GM23248 (cell line): Measurements from ENCODE around the gene SVEP1. TPM values are rescaled to one million over a fixed set of nuclear protein-coding genes. Genes with fewer than 3 reads are reported as not detected.

Experiments
- DNase-seq: peaks from one replicate; pipeline ENCODE4 v3.0.0-alpha.2; 2015
- H2AFZ ChIP-seq: fragments of 200-600 bp; sonication (generic); 2 replicates; pipeline ENCODE4 v1.6.1; 2016; ENCODE audit warnings: antibody characterized with exemption
- H3F3A ChIP-seq: fragments of 200-600 bp; sonication (generic); 2 replicates; pipeline ENCODE4 v1.6.1; 2016; ENCODE audit warnings: mild to moderate bottlenecking, antibody characterized with exemption, mixed run types; ENCODE audit not compliant: insufficient read depth
- H3K27ac ChIP-seq: fragments of 200-600 bp; sonication (generic); 2 replicates; pipeline ENCODE4 v1.5.1; 2016; ENCODE audit warnings: mild to moderate bottlenecking
- H3K27me3 ChIP-seq: fragments of 200-600 bp; sonication (generic); replicated peaks from 2 replicates; pipeline ENCODE4 v1.6.1; 2016; ENCODE audit warnings: mild to moderate bottlenecking; ENCODE audit not compliant: insufficient read depth
- H3K36me3 ChIP-seq: fragments of 200-600 bp; sonication (generic); 2 replicates; pipeline ENCODE4 v1.6.1; 2016; ENCODE audit warnings: low read depth, mild to moderate bottlenecking
- H3K4me1 ChIP-seq: fragments of 200-600 bp; sonication (generic); 2 replicates; pipeline ENCODE4 v1.6.1; 2016; ENCODE audit warnings: mild to moderate bottlenecking; ENCODE audit not compliant: insufficient read depth
- H3K4me2 ChIP-seq: fragments of 200-600 bp; sonication (generic); one replicate; pipeline ENCODE4 v1.6.1; 2016; ENCODE audit warnings: mild to moderate bottlenecking; ENCODE audit not compliant: unreplicated experiment
- H3K4me3 ChIP-seq: fragments of 200-600 bp; sonication (generic); 2 replicates; pipeline ENCODE4 v1.5.1; 2016; ENCODE audit warnings: mild to moderate bottlenecking
- H3K79me2 ChIP-seq: fragments of 200-600 bp; sonication (generic); 2 replicates; pipeline ENCODE4 v1.6.1; 2016; ENCODE audit warnings: mild to moderate bottlenecking; ENCODE audit not compliant: insufficient read depth
- H3K9ac ChIP-seq: fragments of 200-600 bp; sonication (generic); 2 replicates; pipeline ENCODE4 v1.6.1; 2016; ENCODE audit warnings: mild to moderate bottlenecking
- H3K9me2 ChIP-seq: fragments of 200-600 bp; sonication (generic); 2 replicates; pipeline ENCODE4 v1.6.1; 2016; ENCODE audit warnings: mixed run types, mild to moderate bottlenecking, moderate library complexity; ENCODE audit not compliant: insufficient read depth
- H3K9me3 ChIP-seq: fragments of 200-600 bp; sonication (generic); one replicate; pipeline ENCODE4 v1.6.1; 2017; ENCODE audit warnings: low read depth
- H4K20me1 ChIP-seq: fragments of 200-600 bp; sonication (generic); 2 replicates; pipeline ENCODE4 v1.6.0; 2016; ENCODE audit not compliant: insufficient read depth
- EZH2 ChIP-seq: fragments of 200-600 bp; sonication (generic); IDR thresholded peaks from 2 replicates; pipeline ENCODE4 v1.6.1; 2018; ENCODE audit warnings: antibody characterized with exemption, mild to moderate bottlenecking; ENCODE audit not compliant: insufficient read depth, poor library complexity, severe bottlenecking
- EZH2phosphoT487 ChIP-seq: fragments of 200-600 bp; sonication (generic); IDR thresholded peaks from 2 replicates; pipeline ENCODE4 v1.6.1; 2018; ENCODE audit warnings: antibody characterized with exemption, moderate library complexity, mild to moderate bottlenecking, low read depth; ENCODE audit not compliant: insufficient read depth
- WGBS, 2 experiments: methylation state at CpG; one replicate each; pipeline ENCODE4 v1.1.6; 2015 to 2017; ENCODE audit warnings: low lambda C conversion rate in 2 of 2, low coverage in 1 of 2; ENCODE audit errors: missing lambda C conversion rate in 2 of 2; 5-methylcytosine and 5-hydroxymethylcytosine counted together
- in situ Hi-C: fragments of 300-500 bp; cut with MboI; formaldehyde crosslinking; loops from 2 replicates; pipeline ENCODE4 v1.15.0; 2020
- polyA plus RNA-seq: library from polyadenylated mRNA; unstranded; fragments of >200 nt; fragmentation: Nextera tagmentation; extraction: Ambion mirVana; gene quantifications from 2 replicates; pipeline ENCODE4 v1.2.1, GENCODE V29; 2016
- total RNA-seq: library from RNA; depleted of rRNA; stranded (reverse); fragments of >200 nt; shearing (Covaris generic); gene quantifications from 2 replicates; pipeline ENCODE4 v1.2.3, GENCODE V29; 2014

SVEP1 gene
- total and polyA plus RNA-seq, 2 experiments from 2014 or later: 13.6 to 47.3 TPM

GRCh38 chr9:110440172-110440571 is 139.4 kb downstream of the SVEP1 start:
- DNase-seq: peak; percentile 94
- no peak for TF ChIP-seq EZH2phosphoT487
- TF ChIP-seq EZH2: no peak
- H3K4me1 ChIP-seq: peaks cover 50% of the 10 kb centered on the region
- H3K27ac ChIP-seq: peak overlapping the region; percentile 62
- peak overlapping the region; percentile 69 for H3K4me2 ChIP-seq
- WGBS, 2 experiments: 1% methylated on average over 4 of the region's 4 CpGs
- no peak overlapping the region for H2AFZ ChIP-seq
- 0 out of 2 replicates have a peak overlapping the region, but pooled peaks have one; percentile 14 for H3K9ac ChIP-seq
- H3K4me3 ChIP-seq: peak overlapping the region; percentile 34
- no peaks in the 10 kb centered on the region for H3K9me3 ChIP-seq
- no peaks in the 10 kb centered on the region for H3K9me2 ChIP-seq
- H4K20me1 ChIP-seq: no peaks in the 10 kb centered on the region
- peaks cover 7% of the 10 kb centered on the region for H3K36me3 ChIP-seq
- no peaks in the 10 kb centered on the region for H3K27me3 ChIP-seq
- in situ Hi-C loops: no loop called here
- peaks cover 51% of the 10 kb centered on the region for H3F3A ChIP-seq
- H3K79me2 ChIP-seq: no peaks in the 10 kb centered on the region

- no peak overlapping the region for H3K4me3 ChIP-seq
- no peaks in the 10 kb centered on the region for H3K9me2 ChIP-seq
- H3F3A ChIP-seq: peaks cover 15% of the 10 kb centered on the region
- H3K27ac ChIP-seq: peak overlapping the region; percentile 50
- H3K4me2 ChIP-seq: no peak overlapping the region
- TF ChIP-seq EZH2: no peak
- DNase-seq: peak; percentile 89
- no peaks in the 10 kb centered on the region for H4K20me1 ChIP-seq
- peaks cover 40% of the 10 kb centered on the region for H3K36me3 ChIP-seq
- WGBS, 2 experiments: 16 to 21% methylated on average over 3 of the region's 3 CpGs
- no peaks in the 10 kb centered on the region for H3K79me2 ChIP-seq
- H3K27me3 ChIP-seq: no peaks in the 10 kb centered on the region
- H3K9me3 ChIP-seq: no peaks in the 10 kb centered on the region
- peaks cover 18% of the 10 kb centered on the region for H3K4me1 ChIP-seq
- no peak overlapping the region for H3K9ac ChIP-seq
- in situ Hi-C loops: no loop called here
- no peak overlapping the region for H2AFZ ChIP-seq
Observed at GRCh38 chr9:110432253-110432652, 147.3 kb downstream of the SVEP1 start.

- no peak overlapping the region for H3K4me2 ChIP-seq
- no peaks in the 10 kb centered on the region for H3K9me3 ChIP-seq
- H3K9me2 ChIP-seq: no peaks in the 10 kb centered on the region
- 92 to 100% methylated on average over 1 of the region's 1 CpG for WGBS, 2 experiments
- H3K4me3 ChIP-seq: no peak overlapping the region
- H3F3A ChIP-seq: peaks cover 22% of the 10 kb centered on the region
- peaks cover 52% of the 10 kb centered on the region for H3K36me3 ChIP-seq
- H3K27ac ChIP-seq: no peak overlapping the region
- in situ Hi-C loops: no loop called here
- TF ChIP-seq EZH2 (no peak), EZH2phosphoT487 (no peak)
- H3K9ac ChIP-seq: no peak overlapping the region
- H4K20me1 ChIP-seq: no peaks in the 10 kb centered on the region
- H3K27me3 ChIP-seq: no peaks in the 10 kb centered on the region
- peaks cover 18% of the 10 kb centered on the region for H3K4me1 ChIP-seq
- peak; percentile 50 for DNase-seq
- no peaks in the 10 kb centered on the region for H3K79me2 ChIP-seq
- no peak overlapping the region for H2AFZ ChIP-seq
Observed at GRCh38 chr9:110429453-110429852, 150.1 kb downstream of the SVEP1 start.

GRCh38 chr9:110427497-110428104 is 151.9 kb downstream of the SVEP1 start:
- H3K4me2 ChIP-seq: no peak overlapping the region
- no peaks in the 10 kb centered on the region for H3K27me3 ChIP-seq
- H3F3A ChIP-seq: peaks cover 21% of the 10 kb centered on the region
- H3K4me3 ChIP-seq: no peak overlapping the region
- H3K79me2 ChIP-seq: no peaks in the 10 kb centered on the region
- WGBS, 2 experiments: 38 to 44% methylated on average over 7 of the region's 7 CpGs
- no peak overlapping the region for H3K27ac ChIP-seq
- H2AFZ ChIP-seq: no peak overlapping the region
- no peaks in the 10 kb centered on the region for H4K20me1 ChIP-seq
- H3K9ac ChIP-seq: no peak overlapping the region
- H3K9me2 ChIP-seq: no peaks in the 10 kb centered on the region
- peaks cover 49% of the 10 kb centered on the region for H3K36me3 ChIP-seq
- TF ChIP-seq EZH2phosphoT487 (no peak), EZH2 (no peak)
- no peaks in the 10 kb centered on the region for H3K9me3 ChIP-seq
- in situ Hi-C loops: no loop called here
- peaks cover 14% of the 10 kb centered on the region for H3K4me1 ChIP-seq
- peak; percentile 47 for DNase-seq
